Lower leg skin (tissue), 4 donors: ENCODE measurements around the gene FGF2. TPM values are rescaled to one million over a fixed set of nuclear protein-coding genes. Genes with fewer than 3 reads are reported as not detected.

Experiments used
- DNase-seq, 2 donors: peaks; one replicate each; pipeline ENCODE4 v3.0.0-alpha.2; 2019; ENCODE audit warnings: low spot score in 2 of 2
- H3K4me3 ChIP-seq: fragments of 200-600 bp; sonication (generic); 2 replicates; pipeline ENCODE4 v1.5.1; 2017; ENCODE audit warnings: mild to moderate bottlenecking, low read depth; ENCODE audit not compliant: poor library complexity, severe bottlenecking
- CTCF ChIP-seq, 3 donors: fragments of 450-650 bp; IDR thresholded peaks; one replicate each; pipeline ENCODE4 v1.5.1; 2016; ENCODE audit warnings: antibody characterized with exemption in 3 of 3, mild to moderate bottlenecking in 3 of 3, moderate library complexity in 2 of 3
- POLR2A ChIP-seq, 2 donors: fragments of 450-650 bp; IDR thresholded peaks; one replicate each; pipeline ENCODE4 v1.6.1; 2016 to 2017; ENCODE audit warnings: antibody characterized with exemption in 2 of 2, mild to moderate bottlenecking in 1 of 2, moderate library complexity in 1 of 2
- WGBS, 2 donors: methylation state at CpG; one replicate each; pipeline ENCODE4 v1.1.5; 2018; 5-methylcytosine and 5-hydroxymethylcytosine counted together
- intact Hi-C: fragments of 100-400 bp; cut with DNase I; formaldehyde crosslinking; loops from one replicate; pipeline ENCODE4 v1.15.0; 2023; ENCODE audit warnings: low total_unique reads
- total RNA-seq, 4 donors: library from RNA; depleted of rRNA; stranded (reverse); fragments of >200 nt; gene quantifications; one replicate each; pipeline ENCODE4 v1.1.0, GENCODE V29; 2016

FGF2 gene
- total RNA-seq, 4 donors from 2014 or later = 4.8 to 6.1 (median 5.0) TPM

DNA sequence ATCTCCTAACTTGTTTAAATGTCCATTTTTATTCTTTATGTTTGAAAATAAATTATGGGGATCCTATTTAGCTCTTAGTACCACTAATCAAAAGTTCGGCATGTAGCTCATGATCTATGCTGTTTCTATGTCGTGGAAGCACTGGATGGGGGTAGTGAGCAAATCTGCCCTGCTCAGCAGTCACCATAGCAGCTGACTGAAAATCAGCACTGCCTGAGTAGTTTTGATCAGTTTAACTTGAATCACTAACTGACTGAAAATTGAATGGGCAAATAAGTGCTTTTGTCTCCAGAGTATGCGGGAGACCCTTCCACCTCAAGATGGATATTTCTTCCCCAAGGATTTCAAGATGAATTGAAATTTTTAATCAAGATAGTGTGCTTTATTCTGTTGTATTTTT is 68.2 kb downstream of the FGF2 start:
- intact Hi-C loops = no loop called here
- 93 to 97% methylated on average over 3 of the region's 3 CpGs for WGBS, 2 donors
- TF ChIP-seq POLR2A (IDR thresholded peaks at IDR 0.05) = no peak
- no peak for TF ChIP-seq CTCF (IDR thresholded peaks at IDR 0.05)
- no peak for DNase-seq
- H3K4me3 ChIP-seq = no peak overlapping the region

DNA sequence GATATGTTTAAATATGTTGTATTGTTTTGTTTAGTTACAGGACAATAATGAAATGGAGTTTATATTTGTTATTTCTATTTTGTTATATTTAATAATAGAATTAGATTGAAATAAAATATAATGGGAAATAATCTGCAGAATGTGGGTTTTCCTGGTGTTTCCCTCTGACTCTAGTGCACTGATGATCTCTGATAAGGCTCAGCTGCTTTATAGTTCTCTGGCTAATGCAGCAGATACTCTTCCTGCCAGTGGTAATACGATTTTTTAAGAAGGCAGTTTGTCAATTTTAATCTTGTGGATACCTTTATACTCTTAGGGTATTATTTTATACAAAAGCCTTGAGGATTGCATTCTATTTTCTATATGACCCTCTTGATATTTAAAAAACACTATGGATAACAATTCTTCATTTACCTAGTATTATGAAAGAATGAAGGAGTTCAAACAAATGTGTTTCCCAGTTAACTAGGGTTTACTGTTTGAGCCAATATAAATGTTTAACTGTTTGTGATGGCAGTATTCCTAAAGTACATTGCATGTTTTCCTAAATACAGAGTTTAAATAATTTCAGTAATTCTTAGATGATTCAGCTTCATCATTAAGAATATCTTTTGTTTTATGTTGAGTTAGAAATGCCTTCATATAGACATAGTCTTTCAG is 68.8 kb downstream of the FGF2 start:
- no peak overlapping the region for H3K4me3 ChIP-seq
- DNase-seq = no peak
- intact Hi-C loops = no loop called here
- no peak for TF ChIP-seq CTCF (IDR thresholded peaks at IDR 0.05)
- TF ChIP-seq POLR2A (IDR thresholded peaks at IDR 0.05) = no peak
- WGBS, 2 donors = 55 to 62% methylated on average over 1 of the region's 1 CpG

DNA sequence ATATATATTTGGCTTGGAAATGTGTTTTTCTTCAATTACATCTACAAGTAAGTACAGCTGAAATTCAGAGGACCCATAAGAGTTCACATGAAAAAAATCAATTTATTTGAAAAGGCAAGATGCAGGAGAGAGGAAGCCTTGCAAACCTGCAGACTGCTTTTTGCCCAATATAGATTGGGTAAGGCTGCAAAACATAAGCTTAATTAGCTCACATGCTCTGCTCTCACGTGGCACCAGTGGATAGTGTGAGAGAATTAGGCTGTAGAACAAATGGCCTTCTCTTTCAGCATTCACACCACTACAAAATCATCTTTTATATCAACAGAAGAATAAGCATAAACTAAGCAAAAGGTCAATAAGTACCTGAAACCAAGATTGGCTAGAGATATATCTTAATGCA is 69.6 kb downstream of the FGF2 start:
- no peak for DNase-seq
- H3K4me3 ChIP-seq = no peak overlapping the region
- 77 to 86% methylated on average over 1 of the region's 1 CpG for WGBS, 2 donors
- intact Hi-C loops = no loop called here
- TF ChIP-seq POLR2A (IDR thresholded peaks at IDR 0.05) (no peak), CTCF (IDR thresholded peaks at IDR 0.05) (no peak)

DNA sequence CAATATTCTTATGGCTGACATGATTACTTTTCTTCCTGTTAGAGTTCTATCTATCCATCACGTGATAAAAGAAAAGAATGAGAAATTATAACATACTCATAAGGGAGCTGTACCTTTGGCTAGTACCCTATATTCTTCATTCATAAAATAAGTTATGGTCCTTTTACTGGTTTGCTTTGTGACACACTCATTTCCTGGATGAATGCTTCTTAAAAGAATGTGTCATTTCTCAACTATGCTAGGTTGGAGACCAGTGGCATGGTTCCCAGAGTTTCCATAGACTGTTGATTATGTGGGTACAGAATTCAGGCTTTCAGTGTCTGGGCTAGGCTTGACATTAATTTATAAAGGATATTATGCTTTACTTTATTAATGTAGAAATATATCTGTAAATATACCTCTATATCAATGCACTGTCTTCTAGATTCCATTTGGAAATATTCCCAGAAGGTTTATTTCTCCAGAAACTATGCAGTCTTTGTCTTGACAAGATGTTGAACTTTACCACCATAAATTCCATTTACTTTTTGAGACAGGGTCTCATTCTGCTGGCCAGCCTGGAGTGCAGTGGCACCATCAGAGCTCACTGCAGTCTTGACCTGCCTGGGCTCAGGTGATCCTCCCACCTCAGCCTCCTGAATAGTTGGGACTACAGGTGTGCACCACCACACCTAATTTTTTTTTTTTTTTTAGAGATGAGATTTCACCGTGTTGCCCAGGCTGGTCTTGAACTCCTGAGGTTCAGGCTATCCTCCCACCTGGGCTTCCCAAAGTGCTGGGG is 71.9 kb downstream of the FGF2 start:
- no peak for TF ChIP-seq POLR2A (IDR thresholded peaks at IDR 0.05)
- TF ChIP-seq CTCF (IDR thresholded peaks at IDR 0.05) = no peak
- WGBS, 2 donors = 73 to 82% methylated on average over 1 to 2 of the region's 2 CpGs
- no peak overlapping the region for H3K4me3 ChIP-seq
- DNase-seq = no peak
- intact Hi-C loops = no loop called here

- H3K4me3 ChIP-seq = no peak overlapping the region
- TF ChIP-seq POLR2A (IDR thresholded peaks at IDR 0.05) (no peak), CTCF (IDR thresholded peaks at IDR 0.05) (no peak)
- intact Hi-C loops = no loop called here
- DNase-seq = no peak
- WGBS, 2 donors = 95 to 96% methylated on average over 7 of the region's 7 CpGs
Measured at GRCh38 chr4:122899682-122900081, 73.1 kb downstream of the FGF2 start.
